Mucosa of gallbladder (tissue), 1 donor: ENCODE measurements around the gene TYRP1. TPM values are rescaled to one million over a fixed set of nuclear protein-coding genes. Genes with fewer than 3 reads are reported as not detected.

Experiments
- DNase-seq: peaks from one replicate; pipeline ENCODE4 v3.0.0-alpha.2; 2020; ENCODE audit warnings: low spot score
- total RNA-seq: library from RNA; stranded (reverse); gene quantifications from one replicate; pipeline ENCODE4 v1.2.1, GENCODE V29; 2021
- donor health status: DM: no; HTN: no; CAD: no.

TYRP1 gene
- total RNA-seq, 1 donor from 2014 or later: 3.5 TPM

DNA sequence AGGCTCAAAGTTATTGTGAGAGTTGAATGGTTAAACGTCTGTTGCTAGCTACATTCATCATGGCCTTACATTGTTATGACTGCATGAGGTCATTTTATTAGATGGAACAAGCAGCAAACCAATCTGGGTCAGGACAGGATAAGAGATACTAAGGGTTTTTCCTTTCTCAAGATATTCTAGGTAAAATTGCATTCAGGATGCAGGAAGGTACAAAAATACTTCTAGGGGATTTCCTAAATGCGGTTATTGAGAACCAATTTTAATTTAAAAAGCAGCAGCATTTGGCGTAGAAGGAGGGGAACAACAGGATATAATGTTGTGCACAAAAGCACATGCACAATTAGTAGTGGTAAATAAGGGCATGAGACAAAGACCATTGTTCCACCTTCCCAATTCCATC lies 42.5 kb downstream of the TYRP1 start:
- no peak for DNase-seq

DNA sequence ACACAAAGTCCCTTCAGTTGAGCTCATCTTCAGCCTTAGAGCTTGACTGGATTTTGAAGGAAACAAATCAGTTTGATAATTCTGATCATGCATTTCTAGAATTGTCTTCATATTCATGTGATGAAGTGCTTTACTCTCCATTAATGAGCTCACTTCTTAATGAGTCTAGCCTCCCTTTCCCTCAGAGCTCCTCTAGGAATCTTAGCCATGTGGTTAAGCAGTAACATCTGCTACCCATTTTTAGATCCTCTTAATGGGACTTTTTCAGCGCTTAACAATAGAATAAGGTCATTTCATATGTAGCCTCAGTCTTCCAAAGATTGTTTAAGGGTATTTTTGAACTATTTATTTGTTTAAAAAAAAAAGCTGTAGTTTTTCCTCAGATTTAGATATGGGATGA lies 44.7 kb downstream of the TYRP1 start:
- no peak for DNase-seq

DNA sequence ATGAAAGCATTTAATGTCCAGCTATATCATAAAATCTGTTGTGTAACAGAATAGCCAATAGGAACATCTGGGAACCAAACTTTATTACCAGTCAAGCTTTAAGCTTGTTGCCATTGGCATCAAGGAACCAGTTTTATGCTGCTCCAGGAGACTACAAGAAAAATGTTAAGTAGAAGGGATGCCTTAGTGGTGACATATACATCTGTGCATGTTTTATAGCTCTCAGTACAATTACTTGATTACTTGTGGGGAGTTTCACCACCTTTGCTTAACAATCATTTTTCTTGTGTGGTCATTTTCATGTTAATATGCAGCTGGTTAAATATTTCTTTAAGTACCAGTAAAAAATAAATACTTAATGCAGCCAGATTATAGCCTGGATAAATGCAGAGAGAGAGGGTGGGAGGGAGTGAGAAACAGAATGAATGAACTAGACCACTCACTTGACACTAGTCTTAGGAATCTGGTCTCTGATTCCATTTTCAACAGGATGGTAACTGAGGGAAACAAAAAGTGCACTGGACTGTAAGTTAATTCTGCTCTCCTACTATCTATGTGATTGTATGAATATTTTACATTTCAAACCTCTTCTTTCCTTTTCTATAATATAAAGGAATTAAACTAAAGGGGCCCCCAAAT lies 45.9 kb downstream of the TYRP1 start:
- DNase-seq: no peak

DNA sequence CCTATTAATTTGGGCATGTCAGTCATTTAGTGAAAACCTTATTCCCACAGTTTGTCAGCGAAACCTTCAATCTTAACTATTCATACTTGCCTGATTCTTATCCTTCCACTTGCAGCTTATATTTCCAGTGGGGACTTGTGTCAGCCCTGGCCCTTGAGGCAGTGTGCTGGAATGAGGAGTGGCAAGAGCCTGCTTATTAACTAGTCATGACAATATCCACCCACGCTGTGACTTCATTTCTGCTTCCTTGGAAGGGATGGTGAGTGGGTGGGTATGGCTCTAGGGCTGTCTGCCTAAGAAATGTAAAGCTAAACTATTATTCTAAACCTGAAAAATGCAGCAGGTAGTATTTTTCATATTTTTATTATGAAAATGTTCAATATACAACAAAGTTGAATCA lies 47.7 kb downstream of the TYRP1 start:
- no peak for DNase-seq

DNA sequence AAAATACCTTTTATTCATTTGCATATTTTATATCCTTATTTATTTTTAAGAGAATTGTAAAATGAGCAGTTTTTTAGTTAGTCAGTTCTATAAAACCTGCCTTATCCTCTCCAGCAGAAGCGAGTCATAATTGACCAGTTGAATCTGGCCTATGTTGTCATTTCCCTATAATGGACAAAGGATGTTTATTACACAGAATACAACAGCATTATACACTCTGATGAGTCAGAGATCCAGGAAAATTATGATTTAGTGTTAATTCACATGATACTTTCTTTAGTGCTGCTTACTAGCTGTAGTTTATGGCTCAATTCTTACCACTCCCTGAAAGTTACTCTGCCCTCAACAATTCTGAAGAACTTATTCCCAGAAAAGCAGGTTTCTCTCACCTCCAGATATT lies 54.8 kb downstream of the TYRP1 start:
- DNase-seq: no peak

DNA sequence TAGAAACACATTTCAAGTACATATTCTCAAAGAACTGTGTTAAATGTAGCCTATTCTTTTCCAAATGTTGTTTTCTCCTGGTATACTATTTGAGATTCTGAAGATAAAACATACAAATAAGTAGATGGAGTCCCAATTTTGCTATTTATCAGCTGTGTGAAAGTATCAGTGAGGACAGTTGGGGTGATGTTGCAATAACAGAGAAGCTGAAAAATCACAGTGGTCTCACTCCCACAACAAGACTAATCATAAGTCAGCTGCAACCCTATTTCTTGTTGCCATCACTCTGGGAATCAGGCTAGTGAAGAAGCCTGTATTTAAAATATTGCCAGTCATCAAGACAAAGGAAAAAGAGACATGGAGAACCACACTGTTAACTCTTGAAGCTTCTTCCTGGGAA lies 55.8 kb downstream of the TYRP1 start:
- DNase-seq: no peak

DNA sequence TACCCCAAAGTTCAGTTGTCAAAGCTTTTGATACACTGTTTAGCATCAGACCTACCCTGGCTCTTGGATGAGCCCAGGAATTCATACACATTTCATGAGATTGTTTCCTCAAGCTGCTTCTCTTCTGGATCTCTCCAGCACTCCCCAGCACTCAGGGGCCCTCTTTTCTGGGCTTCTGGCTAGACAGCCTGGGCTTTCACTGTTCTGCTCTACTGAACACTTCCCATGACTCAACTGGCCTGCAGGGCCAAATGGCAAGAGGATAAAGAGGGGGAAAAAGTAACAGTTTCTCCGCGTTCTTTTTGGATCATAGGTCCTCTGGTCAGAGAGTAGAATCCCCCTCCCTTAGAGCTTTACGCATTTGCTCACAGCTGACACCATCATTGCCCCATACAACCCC lies 60.7 kb downstream of the TYRP1 start:
- DNase-seq: no peak

DNA sequence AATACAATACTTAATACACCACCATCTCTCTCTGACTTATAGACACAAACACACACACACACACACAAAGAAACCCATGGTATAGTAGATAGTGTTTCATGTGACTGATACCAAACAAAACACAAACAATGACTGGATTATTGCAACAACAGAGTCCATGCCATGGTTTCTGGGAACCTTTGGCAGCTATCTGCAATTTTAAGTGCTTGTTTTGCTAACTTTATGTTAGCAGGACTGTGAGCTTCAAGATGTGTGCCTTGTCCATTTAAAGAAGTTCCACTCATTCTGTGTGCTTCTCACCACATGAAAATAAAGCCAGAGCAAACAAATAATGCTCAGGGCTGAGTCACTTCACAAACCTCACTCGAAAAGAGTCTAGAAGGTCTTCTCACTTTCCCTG lies 66.6 kb downstream of the TYRP1 start:
- DNase-seq: no peak

Other genes with a start within 250 kb of the TYRP1 start
- gene LURAP1L, start 81.6 kb downstream of the TYRP1 start, total RNA-seq: 25.2 TPM